Head of caudate nucleus (tissue), 42 donors: Measurements from ENCODE around the gene TRMT11.
"Not testable (repeated sequence)": the region's sequence is repeated elsewhere in the genome, so short reads cannot be mapped to it uniquely, and the experiment has no call there.

Source experiments
- DNase-seq, 42 donors: peaks; one replicate each; pipeline versions ENCODE4 v3.0.0 to v3.0.0-alpha.2; 2020 to 2021; ENCODE audit warnings: mixed read lengths in 7 of 42
- intact Hi-C: fragments of 100-400 bp; cut with DNase I; formaldehyde crosslinking; loops from one replicate; pipeline ENCODE4 v1.15.0; 2022

The TRMT11 gene

GRCh38 chr6:125986301-125987025 is at the start of gene TRMT11:
TRMT11 (plus strand) TSS chr6:125986540; CDS start chr6:125986551, 11 bp downstream.
- intact Hi-C loops: no loop called here
- DNase-seq: peak; percentile 81 to 95 (median 90)

DNA sequence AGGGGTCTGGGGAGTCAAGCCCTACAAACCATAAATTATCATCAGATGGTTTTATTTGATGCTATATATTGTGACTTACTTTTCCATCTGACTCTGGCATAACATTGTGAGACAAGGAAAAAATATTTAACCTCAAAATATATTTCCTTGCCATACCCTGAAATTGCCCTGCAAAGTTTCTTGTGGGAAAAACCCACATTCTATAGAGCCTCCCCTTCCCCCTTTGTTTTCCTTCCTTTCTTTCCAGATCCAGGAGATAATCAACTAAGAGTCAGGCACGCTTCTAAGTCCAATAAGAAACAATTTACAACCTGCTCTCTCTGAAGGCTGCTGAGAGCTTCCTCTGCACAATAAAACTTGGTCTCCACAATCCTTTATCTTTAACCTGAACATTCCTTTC is 47.3 kb upstream of the TRMT11 start:
- no peak for DNase-seq
- intact Hi-C loops: no loop called here

GRCh38 chr6:125939791-125940190 is 46.5 kb upstream of the TRMT11 start:
- DNase-seq: peak in 2 of 42 donors; percentile 25 to 37
- intact Hi-C loops: no loop called here

DNA sequence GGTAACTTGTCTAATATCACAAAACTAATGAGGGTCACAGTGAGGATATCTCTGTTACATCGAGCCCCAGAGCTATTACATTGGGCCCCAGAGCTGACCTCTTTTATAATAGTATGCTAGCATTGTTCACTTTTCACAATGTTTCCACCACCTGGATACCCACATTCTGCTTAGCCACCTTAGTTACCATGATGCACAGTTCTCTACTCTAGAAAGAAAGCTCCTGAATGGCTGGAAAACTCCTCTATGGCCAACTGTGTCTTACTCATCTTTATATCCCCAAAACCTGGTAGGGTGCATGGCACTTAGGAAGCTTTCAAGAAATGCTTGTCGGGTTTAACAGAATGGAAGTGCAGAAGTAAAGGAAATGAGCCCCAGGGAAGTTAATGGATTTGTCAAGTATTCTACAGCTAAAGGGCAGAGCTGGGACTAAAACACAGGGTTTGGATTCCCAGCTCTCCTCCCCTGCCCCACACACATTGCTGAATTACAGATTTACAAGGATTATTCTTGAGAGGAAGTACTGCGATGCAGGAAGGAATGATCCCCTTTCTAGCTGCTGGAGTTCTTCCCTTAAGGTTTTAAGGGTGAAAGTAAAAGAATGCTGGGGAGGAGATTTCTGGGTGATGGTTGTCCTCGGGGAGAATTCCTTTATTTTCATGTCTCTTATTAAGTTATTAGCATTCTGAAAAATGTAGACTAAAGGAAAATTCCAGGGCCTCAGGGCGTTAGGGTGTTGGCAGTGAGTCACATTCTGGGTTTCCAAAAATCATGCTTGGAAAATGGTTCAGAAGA is 45.9 kb upstream of the TRMT11 start:
- DNase-seq: peak in 2 of 42 donors; percentile 30 to 55
- intact Hi-C loops: no loop called here

DNA sequence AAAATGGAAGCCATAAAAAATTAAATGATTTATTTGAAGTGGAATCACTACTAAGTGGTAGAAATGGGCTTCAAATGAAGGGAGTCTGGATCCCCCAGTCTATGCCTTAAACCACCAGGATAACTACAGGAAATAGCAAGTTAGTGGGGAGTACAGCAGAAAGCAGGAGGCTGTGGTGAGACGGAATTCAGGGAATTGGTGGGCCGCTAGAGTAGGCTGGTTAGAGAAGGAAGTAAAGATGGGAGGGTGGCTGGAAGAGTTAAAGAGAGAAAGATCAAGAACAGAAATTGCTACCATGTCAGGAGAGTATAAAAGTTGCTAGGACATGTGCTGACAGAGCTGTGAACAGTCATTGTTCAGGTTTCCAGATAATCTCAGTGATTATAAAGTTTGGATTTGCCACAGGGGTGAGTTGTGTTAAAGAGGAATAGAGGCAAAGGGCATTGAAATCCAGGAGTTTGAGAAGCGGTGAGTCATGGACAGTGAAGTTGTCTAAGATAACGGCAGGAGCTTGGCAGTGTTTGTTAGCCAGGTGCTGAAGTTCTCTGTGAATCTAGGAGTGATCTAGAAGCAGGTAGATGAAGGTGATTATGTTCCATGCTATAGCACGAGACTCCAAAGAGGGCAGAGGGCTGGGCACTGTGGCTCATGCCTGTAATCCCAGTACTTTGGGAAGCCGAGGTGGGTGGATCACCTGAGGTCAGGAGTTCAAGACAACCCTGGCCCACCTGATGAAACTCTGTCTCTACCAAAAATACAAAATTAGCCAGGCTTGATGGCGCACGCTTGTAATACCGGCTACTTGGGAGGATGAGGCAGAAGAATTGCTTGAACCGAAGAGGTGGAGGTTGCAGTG is 43.4 kb upstream of the TRMT11 start:
- DNase-seq: no peak
- intact Hi-C loops: no loop called here

- no peak for DNase-seq
- intact Hi-C loops: no loop called here
Observed at GRCh38 chr6:125943528-125944433, 42.6 kb upstream of the TRMT11 start.

DNA sequence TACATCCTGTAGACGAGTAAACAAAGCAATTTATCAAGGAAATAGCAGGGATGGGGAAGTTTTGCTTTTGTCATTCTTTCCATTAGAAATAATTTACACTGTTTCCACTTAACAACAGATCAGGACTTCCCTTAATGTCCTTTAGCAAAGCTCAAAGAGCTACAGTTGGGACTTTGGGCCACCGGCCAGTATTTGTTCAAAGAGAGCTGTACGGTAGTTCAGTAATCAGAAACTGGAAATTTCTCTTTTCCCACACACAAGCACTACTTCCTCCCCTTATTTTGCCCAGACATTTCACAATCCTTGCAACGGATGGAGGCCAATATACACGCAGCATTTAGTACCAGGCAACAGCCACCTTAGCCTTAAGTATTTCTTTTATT is 41.9 kb upstream of the TRMT11 start:
- DNase-seq: peak; percentile 13 to 82 (median 58)
- intact Hi-C loops: no loop called here

GRCh38 chr6:125944896-125945295 is 41.4 kb upstream of the TRMT11 start:
- no peak for DNase-seq
- intact Hi-C loops: no loop called here

- intact Hi-C loops: no loop called here
- DNase-seq: no peak
Observed at GRCh38 chr6:125945378-125946141, 40.8 kb upstream of the TRMT11 start.

DNA sequence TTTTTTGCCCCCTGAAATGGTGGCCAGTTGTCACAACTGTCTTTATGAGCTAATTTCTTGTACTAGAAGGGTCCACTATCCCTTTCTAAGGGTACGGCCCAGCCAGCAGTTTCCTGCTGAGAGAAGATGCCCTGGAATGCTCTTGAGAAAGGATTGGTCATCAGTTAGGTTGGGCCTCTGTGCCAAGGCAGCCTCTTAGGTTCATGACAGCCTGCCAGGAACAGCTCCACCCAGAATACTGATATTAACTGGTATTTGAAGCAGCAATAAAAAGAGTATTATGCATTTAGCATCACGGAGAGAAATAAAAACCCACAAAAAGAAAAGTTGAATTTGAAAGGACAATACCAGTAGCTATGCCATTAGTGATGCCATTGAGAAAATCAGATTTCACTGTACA is 38.7 kb upstream of the TRMT11 start:
- intact Hi-C loops: no loop called here
- no peak for DNase-seq

DNA sequence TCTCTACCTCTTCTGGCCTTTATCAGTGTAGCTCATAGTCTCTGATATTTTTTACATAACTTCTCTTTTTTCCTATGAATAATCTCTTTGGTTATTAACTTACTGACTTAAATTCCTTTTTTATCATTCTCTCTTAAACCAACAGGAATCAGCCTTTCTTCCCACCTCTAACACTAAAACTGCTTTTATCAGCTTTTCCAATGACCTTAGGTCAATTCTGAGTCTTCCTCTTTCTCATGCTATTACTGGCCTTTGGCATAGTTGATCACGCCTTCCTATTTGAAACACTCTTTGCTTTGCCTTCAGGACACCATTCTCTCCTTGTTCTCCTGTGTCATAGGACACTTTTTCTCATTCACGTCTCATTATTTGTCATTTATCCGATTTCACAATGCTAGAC is 37.9 kb upstream of the TRMT11 start:
- intact Hi-C loops: no loop called here
- DNase-seq: no peak

DNA sequence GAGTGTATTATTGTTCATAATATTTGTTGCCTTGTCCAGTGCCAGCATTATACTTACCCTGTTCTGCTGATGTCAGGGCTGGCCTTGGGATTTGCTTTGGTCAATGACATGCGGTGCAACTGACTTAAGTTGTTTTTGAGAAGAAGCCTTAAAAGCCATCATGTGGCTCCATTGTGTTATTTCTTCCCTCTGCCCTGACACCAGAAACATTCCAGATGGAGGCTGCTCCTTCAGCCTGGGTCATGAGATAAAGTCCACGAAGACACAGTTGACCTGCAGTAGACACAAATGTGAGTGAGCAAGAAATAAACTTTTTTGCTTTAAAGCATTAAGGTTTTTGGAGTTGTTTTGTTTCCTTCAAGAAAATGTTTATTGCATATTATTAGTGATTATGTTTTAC is 37.3 kb upstream of the TRMT11 start:
- DNase-seq: no peak
- intact Hi-C loops: no loop called here

DNA sequence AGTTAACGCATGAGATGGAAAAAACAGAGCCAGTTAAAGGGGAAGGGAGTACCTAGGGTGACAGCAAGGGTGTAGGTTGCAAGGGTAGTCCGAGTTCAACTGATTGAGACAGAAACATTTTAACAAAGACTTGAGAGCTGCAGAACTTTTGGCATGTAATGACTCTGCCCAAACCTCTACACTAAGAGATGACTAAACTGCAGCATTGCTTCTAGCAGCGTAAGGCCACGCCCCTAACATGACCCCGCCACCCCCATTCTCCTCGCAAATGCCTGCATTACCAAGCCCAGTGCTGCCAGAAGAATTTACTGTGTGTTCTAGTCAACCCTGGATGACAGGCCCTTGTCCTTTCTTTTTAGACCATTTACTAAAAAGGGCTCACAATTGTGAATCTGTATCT is 36.0 kb upstream of the TRMT11 start:
- intact Hi-C loops: loop anchor here (10.0 kb wide), 1 partner anchor 85 kb away; no protein-coding TSS in a partner anchor
- DNase-seq: peak in 2 of 42 donors; percentile 19 to 23

- DNase-seq: not testable (repeated sequence)
- intact Hi-C loops: loop anchor here (10.0 kb wide), 1 partner anchor 86 kb away; no protein-coding TSS in a partner anchor
Observed at GRCh38 chr6:125950716-125951115, 35.6 kb upstream of the TRMT11 start.

DNA sequence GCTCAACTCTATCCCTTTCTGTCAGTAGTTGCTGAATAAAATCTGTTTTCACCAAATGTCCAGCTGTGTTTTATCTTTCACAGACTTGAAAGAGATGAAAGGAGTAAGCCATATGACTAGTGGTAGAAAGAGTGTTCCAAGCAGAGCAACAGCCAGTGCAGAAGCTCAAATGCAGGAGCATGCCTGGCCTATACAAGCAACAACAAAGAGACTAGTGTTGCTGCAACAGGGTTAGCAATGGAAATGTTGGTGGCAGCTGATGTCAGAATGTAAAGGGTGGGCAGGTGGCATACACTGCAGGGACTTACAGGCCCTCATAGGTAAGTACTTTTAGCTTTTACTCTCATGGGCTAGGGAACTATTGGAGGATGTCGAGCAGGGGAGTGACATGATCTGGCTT is 35.0 kb upstream of the TRMT11 start:
- DNase-seq: no peak
- intact Hi-C loops: loop anchor here (10.0 kb wide), 1 partner anchor 87 kb away; no protein-coding TSS in a partner anchor

DNA sequence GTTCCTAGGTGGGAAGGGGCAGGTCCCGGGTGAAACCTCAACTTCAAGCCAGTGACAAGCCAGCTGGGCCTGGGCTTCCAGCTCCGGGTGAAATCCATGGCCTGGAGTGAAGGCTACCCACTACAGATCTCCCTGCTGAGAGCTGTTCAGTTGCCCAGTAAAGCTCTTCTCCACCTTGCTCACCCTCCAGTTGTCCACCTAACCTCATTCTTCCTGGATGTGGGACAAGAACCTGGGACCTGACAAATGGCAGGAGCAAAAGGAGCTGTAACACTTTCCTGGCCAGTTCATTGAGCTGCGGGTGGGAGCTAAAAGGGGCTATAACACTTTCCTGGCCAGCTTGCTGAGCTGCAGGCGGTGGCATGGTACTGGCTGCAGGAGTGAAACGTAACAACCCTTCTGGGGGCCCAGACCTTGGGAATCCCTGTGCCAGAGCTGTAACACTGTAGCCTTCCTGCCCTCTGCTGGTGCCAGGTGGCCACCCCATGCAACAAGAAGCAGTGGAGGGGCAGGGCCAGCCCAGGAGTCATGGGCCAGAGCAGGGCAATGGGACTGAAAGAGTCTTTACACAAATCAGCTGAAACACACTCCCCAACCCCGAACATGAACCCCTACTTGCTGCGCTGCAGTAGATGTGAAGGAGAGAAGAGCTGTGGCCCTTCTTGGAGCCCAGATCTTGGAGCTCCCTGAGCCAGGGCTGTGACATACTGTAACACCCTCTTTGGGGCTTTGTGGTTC is 33.4 kb upstream of the TRMT11 start:
- intact Hi-C loops: loop anchor here (10.0 kb wide), 1 partner anchor 88 kb away; no protein-coding TSS in a partner anchor
- DNase-seq: peak in 1 of 42 donors; percentile 12

DNA sequence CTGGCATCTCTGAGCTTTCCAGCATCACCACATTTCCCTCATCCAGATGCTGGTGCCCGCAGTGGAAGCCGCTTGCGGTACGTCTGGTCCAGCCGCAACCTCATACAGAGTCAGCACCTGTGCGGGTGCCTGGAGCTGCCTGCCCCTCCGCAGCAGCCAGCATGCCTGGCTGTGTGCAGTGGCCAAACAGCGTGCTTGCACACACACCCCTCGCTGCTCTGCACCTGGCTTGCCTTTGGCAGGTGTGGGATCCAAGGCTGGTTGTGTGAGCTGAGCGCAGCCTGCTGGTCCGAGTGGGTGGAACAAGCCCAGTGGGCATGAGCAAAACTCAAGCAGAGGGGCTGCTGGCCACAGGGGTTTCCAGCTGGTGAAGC is 32.9 kb upstream of the TRMT11 start:
- DNase-seq: no peak
- intact Hi-C loops: loop anchor here (10.0 kb wide), 1 partner anchor 89 kb away; no protein-coding TSS in a partner anchor
